K562 (cell line): ENCODE measurements around the gene PTPRB. TPM values are rescaled to one million over a fixed set of nuclear protein-coding genes. Genes with fewer than 3 reads are reported as not detected.
A peak's percentile ranks its signal among the peaks of the same experiment; 100 is the strongest.

Experiments used
- FOXA1 ChIP-seq: fragments of 450-650 bp; IDR thresholded peaks from 2 replicates; pipeline ENCODE4 v1.6.1; 2016; ENCODE audit warnings: mild to moderate bottlenecking, borderline replicate concordance
- GTF2A2 ChIP-seq: IDR thresholded peaks from 2 replicates; pipeline ENCODE4 v1.6.1; 2016; ENCODE audit warnings: mild to moderate bottlenecking, missing genetic modification characterization, missing compliant biosample characterization
- GTF2E2 ChIP-seq: fragments of 200-800 bp; sonication (Bioruptor generic); IDR thresholded peaks from 2 replicates; pipeline ENCODE4 v1.6.1; 2016; ENCODE audit warnings: missing genetic modification characterization, missing compliant biosample characterization
- HOXB6 ChIP-seq: fragments of 250-450 bp; sonication (Bioruptor Pico); IDR thresholded peaks from 2 replicates; pipeline ENCODE4 v1.5.1; 2022; ENCODE audit warnings: mild to moderate bottlenecking, borderline replicate concordance
- L3MBTL2 ChIP-seq: fragments of 450-650 bp; IDR thresholded peaks from 2 replicates; pipeline ENCODE4 v1.6.1; 2016; ENCODE audit warnings: mild to moderate bottlenecking, moderate library complexity
- MCM7 ChIP-seq, 2 experiments: fragments of 450-650 bp; IDR thresholded peaks; 2 replicates each; pipeline ENCODE4 v1.6.1; 2016 to 2018
- MGA ChIP-seq: fragments of 450-650 bp; IDR thresholded peaks from 2 replicates; pipeline ENCODE4 v1.6.1; 2016; ENCODE audit warnings: mild to moderate bottlenecking, moderate library complexity
- PYGO2 ChIP-seq: fragments of 450-650 bp; IDR thresholded peaks from 2 replicates; pipeline ENCODE4 v1.6.1; 2016; ENCODE audit warnings: mild to moderate bottlenecking, missing genetic modification characterization, moderate library complexity, missing compliant biosample characterization
- RBM15 ChIP-seq: fragments of 200-400 bp; formaldehyde crosslinking; IDR thresholded peaks from 2 replicates; pipeline ENCODE4 v1.6.1; 2018; ENCODE audit warnings: mild to moderate bottlenecking, low read length, moderate library complexity; ENCODE audit not compliant: insufficient read depth
- SMAD4 ChIP-seq: fragments of 250-450 bp; sonication (Bioruptor Pico); conservative IDR thresholded peaks from 2 replicates; pipeline ENCODE4 v1.8.0; 2021; ENCODE audit warnings: inconsistent platforms, mild to moderate bottlenecking, moderate library complexity
- ZNF143 ChIP-seq: sonication (generic); formaldehyde crosslinking; IDR thresholded peaks from 2 replicates; pipeline ENCODE4 v1.9.0; 2022; ENCODE audit warnings: mild to moderate bottlenecking, missing genetic modification reagents
- ZNF395 ChIP-seq: fragments of 200-800 bp; sonication (Bioruptor generic); IDR thresholded peaks from 2 replicates; pipeline ENCODE4 v1.6.1; 2017; ENCODE audit warnings: missing genetic modification characterization, missing compliant biosample characterization
- ZNF75A ChIP-seq: fragments of 450-650 bp; formaldehyde crosslinking; IDR thresholded peaks from 2 replicates; pipeline ENCODE4 v1.4.0; 2020; ENCODE audit warnings: mild to moderate bottlenecking
- ZSCAN32 ChIP-seq: fragments of 450-650 bp; formaldehyde crosslinking; IDR thresholded peaks from 2 replicates; pipeline ENCODE4 v1.4.0; 2020; ENCODE audit warnings: mild to moderate bottlenecking, moderate library complexity
- polyA plus RNA-seq, 8 experiments: library from polyadenylated mRNA; depleted of rRNA in 4 of 8; stranded (reverse) in 5 of 8; unstranded in 3 of 8; fragments of >200 nt; fragmentation: Nextera tagmentation in 2 of 8; fragmentation: Illumina TruSeq in 1 of 8; extraction: Ambion mirVana in 2 of 8; extraction: Trizol in 1 of 8; gene quantifications; 2 replicates each; pipeline versions ENCODE4 v1.2.1 to v1.2.3, GENCODE V29; 2011 to 2014; ENCODE audit warnings: inconsistent platforms in 1 of 8, missing spikeins in 1 of 8
- total RNA-seq, 7 experiments: library from RNA; depleted of rRNA in 6 of 7; stranded (reverse); fragments of >200 nt in 6 of 7; fragmentation: Illumina TruSeq in 2 of 7; extraction: Trizol in 2 of 7; gene quantifications; 2 replicates each; pipeline versions ENCODE4 v1.2.1 to v1.2.3, GENCODE V29; 2011 to 2021; ENCODE audit warnings: low replicate concordance in 1 of 7

Gene PTPRB
- total and polyA plus RNA-seq, 9 of the 15 experiments (the other 6 are each of a cell fraction or from before 2014, with no cell fraction given), result 0.46 to 5.9 (median 3.1) TPM

- peak; percentile 26; the same call in 1 of the 2 replicates for TF ChIP-seq MGA
- no peak for TF ChIP-seq PYGO2
- 0 out of 2 replicates have a peak, but pooled peaks have one; percentile 1 for TF ChIP-seq GTF2E2 (tag)
- TF ChIP-seq SMAD4 (CRISPR knock-in tag), result no peak
- TF ChIP-seq ZNF395 (CRISPR knock-in tag), result peak; percentile 79; the same call in 1 of the 2 replicates
- TF ChIP-seq L3MBTL2, result no peak
- peak; percentile 3; the same call in 1 of the 2 replicates for TF ChIP-seq ZSCAN32 (CRISPR knock-in tag)
- 0 out of 2 replicates have a peak, but pooled peaks have one; percentile 47 for TF ChIP-seq ZNF75A (CRISPR knock-in tag)
- no peak for TF ChIP-seq RBM15
- TF ChIP-seq HOXB6, result 0 out of 2 replicates have a peak, but pooled peaks have one; percentile 16
- TF ChIP-seq ZNF143 (CRISPR knock-in tag), result no peak
- TF ChIP-seq MCM7 (IDR thresholded peaks at IDR 0.05), result no peak
- TF ChIP-seq FOXA1, result 0 out of 2 replicates have a peak, but pooled peaks have one; percentile 12
- TF ChIP-seq GTF2A2 (tag), result peak; percentile 76; the same call in 1 of the 2 replicates
Measured at GRCh38 chr12:70660002-70660604, 22.9 kb upstream of the PTPRB start (continued).
